HCT116 (cell line): ENCODE measurements around the gene PLVAP.

Source experiments
- CEBPB ChIP-seq: IDR thresholded peaks from 2 replicates; pipeline ENCODE4 v1.6.1; 2012; ENCODE audit warnings: low read depth
- CTCF ChIP-seq, 3 experiments: fragments of 200-600 bp in 1 of 3; sonication (generic) in 1 of 3; IDR thresholded peaks in 2 of 3; conservative IDR thresholded peaks in 1 of 3; 2 replicates each; pipeline ENCODE4 v1.5.1; 2012 to 2017; ENCODE audit warnings: low read depth in 2 of 3, low read length in 2 of 3, antibody characterized with exemption in 1 of 3, borderline replicate concordance in 1 of 3, control low read depth in 1 of 3, mild to moderate bottlenecking in 1 of 3, mixed read lengths in 1 of 3, mixed run types in 1 of 3, moderate library complexity in 1 of 3; ENCODE audit not compliant: insufficient read depth in 1 of 3
- EGR1 ChIP-seq: IDR thresholded peaks from 2 replicates; pipeline ENCODE4 v1.6.1; 2012; ENCODE audit warnings: low read depth
- EZH2 ChIP-seq: fragments of 200-600 bp; sonication (generic); IDR thresholded peaks from 2 replicates; pipeline ENCODE4 v1.6.1; 2017; ENCODE audit warnings: antibody characterized with exemption, mixed run types
- EZH2phosphoT487 ChIP-seq: fragments of 200-600 bp; IDR thresholded peaks from 2 replicates; pipeline ENCODE4 v1.6.1; 2018; ENCODE audit warnings: antibody characterized with exemption, borderline replicate concordance
- POLR2A ChIP-seq: IDR thresholded peaks from 2 replicates; pipeline ENCODE4 v1.7.0; 2011; ENCODE audit warnings: borderline replicate concordance; ENCODE audit not compliant: insufficient read depth, insufficient read length; ENCODE audit errors: extremely low read depth
- POLR2AphosphoS5 ChIP-seq: IDR thresholded peaks from 2 replicates; pipeline ENCODE4 v1.6.1; 2011; ENCODE audit warnings: mild to moderate bottlenecking, low read depth, low read length, moderate library complexity
- RAD21 ChIP-seq: IDR thresholded peaks from 2 replicates; pipeline ENCODE4 v1.6.1; 2012; ENCODE audit warnings: low read depth, mild to moderate bottlenecking
- REST ChIP-seq: IDR thresholded peaks from 2 replicates; pipeline ENCODE4 v1.6.1; 2012; ENCODE audit warnings: low read depth
- SIN3A ChIP-seq: IDR thresholded peaks from 2 replicates; pipeline ENCODE4 v1.6.1; 2012; ENCODE audit warnings: low read depth
- SP1 ChIP-seq: IDR thresholded peaks from 2 replicates; pipeline ENCODE4 v1.6.1; 2012; ENCODE audit warnings: low read depth
- ZFX ChIP-seq: fragments of 450-650 bp; IDR thresholded peaks from 2 replicates; pipeline ENCODE4 v1.6.1; 2017

GRCh38 chr19:17303167-17303939 lies 73.8 kb downstream of the PLVAP start, which contains the start of gene ABHD8:
- no peak for TF ChIP-seq CEBPB
- TF ChIP-seq REST = no peak
- TF ChIP-seq CTCF (IDR thresholded peaks at IDR 0.05 in 2 of 3, conservative IDR thresholded peaks at IDR 0.05 in 1 of 3; ENCODE audit: borderline replicate concordance in 1 of 3, insufficient read depth in 1 of 3, low read depth in 2 of 3, low read length in 2 of 3) = peak in 2 of 3 experiments; percentile 50 to 54; a peak in 3 of 6 replicates
- TF ChIP-seq POLR2A = peak; percentile 46
- TF ChIP-seq EZH2 = no peak
- peak; percentile 61 for TF ChIP-seq POLR2AphosphoS5
- TF ChIP-seq SIN3A = no peak
- TF ChIP-seq SP1 = peak; percentile 96
- TF ChIP-seq ZFX = peak; percentile 26; the same call in 1 of the 2 replicates
- TF ChIP-seq EZH2phosphoT487 = no peak
- TF ChIP-seq RAD21 = no peak
- TF ChIP-seq EGR1 = peak; percentile 46; the same call in 1 of the 2 replicates
